IMR-90 (cell line): ENCODE results near the gene PIGBOS1. TPM values are rescaled to one million over a fixed set of nuclear protein-coding genes. Genes with fewer than 3 reads are reported as not detected.

Source experiments
- ATAC-seq: fragments of 200-7000 bp; cut with Tn5 transposase; 2 replicates; pipeline ENCODE4 v1.9.1; 2020; ENCODE audit warnings: low read depth, mild to moderate bottlenecking, moderate library complexity
- BruUV-seq: library from RNA; stranded (reverse); fragments of 400-500 nt; replicated peaks from 2 replicates; lab custom pipeline; 2021; lab: Mats Ljungman, UMichigan
- CTCF ChIA-PET: fragments of 300-600 bp; formaldehyde crosslinking; extraction: SDS; loops from one replicate; lab custom pipeline; 2021; ENCODE audit warnings: antibody characterized with exemption; lab: Yijun Ruan, JAX
- POLR2A ChIA-PET: fragments of 300-600 bp; sonication (Branson Sonifier 250); formaldehyde crosslinking; loops from one replicate; lab custom pipeline; 2022; ENCODE audit warnings: antibody characterized with exemption; ENCODE audit not compliant: unreplicated experiment; lab: Charles Lee
- DNase-seq: peaks from one replicate; pipeline ENCODE4 v3.0.0; 2013
- H2AFZ ChIP-seq: replicated peaks from 2 replicates; pipeline ENCODE3; 2013; ENCODE audit warnings: low read length, mild to moderate bottlenecking; ENCODE audit not compliant: poor library complexity
- H2AK5ac ChIP-seq: 2 replicates; pipeline ENCODE4 v1.6.1; 2013; ENCODE audit warnings: low read depth, low read length, inconsistent platforms
- H2AK9ac ChIP-seq: replicated peaks from 2 replicates; pipeline ENCODE3; 2013; ENCODE audit warnings: mild to moderate bottlenecking, low read depth, low read length, moderate library complexity; ENCODE audit not compliant: poor library complexity
- H2BK120ac ChIP-seq: 2 replicates; pipeline ENCODE4 v1.6.1; 2013; ENCODE audit warnings: low read depth, low read length, inconsistent platforms
- H2BK15ac ChIP-seq: 3 replicates; pipeline ENCODE4 v1.6.1; 2013; ENCODE audit warnings: low read depth, low read length, inconsistent platforms
- H2BK20ac ChIP-seq: 2 replicates; pipeline ENCODE4 v1.6.1; 2013; ENCODE audit warnings: low read depth, mild to moderate bottlenecking, inconsistent platforms, low read length, moderate library complexity
- H2BK5ac ChIP-seq: 2 replicates; pipeline ENCODE4 v1.6.1; 2013; ENCODE audit warnings: mild to moderate bottlenecking, low read depth, low read length, inconsistent platforms; ENCODE audit not compliant: poor library complexity, severe bottlenecking
- H3K14ac ChIP-seq: replicated peaks from 2 replicates; pipeline ENCODE4 v1.6.1; 2013; ENCODE audit warnings: low read depth, low read length, inconsistent platforms
- H3K18ac ChIP-seq: 2 replicates; pipeline ENCODE4 v1.6.1; 2013; ENCODE audit warnings: low read depth, low read length, control low read depth
- H3K23ac ChIP-seq: 2 replicates; pipeline ENCODE4 v1.6.1; 2013; ENCODE audit warnings: low read depth, low read length, inconsistent platforms
- H3K27ac ChIP-seq: 2 replicates; pipeline ENCODE4 v1.5.1; 2013; ENCODE audit warnings: mild to moderate bottlenecking, control low read depth, low read length; ENCODE audit not compliant: insufficient read depth
- H3K27me3 ChIP-seq: 2 replicates; pipeline ENCODE4 v1.6.1; 2013; ENCODE audit warnings: low read length; ENCODE audit not compliant: control insufficient read depth, insufficient read depth
- H3K36me3 ChIP-seq: 2 replicates; pipeline ENCODE4 v1.6.1; 2013; ENCODE audit warnings: low read length, mixed read lengths; ENCODE audit not compliant: control insufficient read depth, insufficient read depth
- H3K4ac ChIP-seq: 2 replicates; pipeline ENCODE4 v1.6.1; 2013; ENCODE audit warnings: low read depth, low read length, inconsistent platforms
- H3K4me1 ChIP-seq: 2 replicates; pipeline ENCODE4 v1.6.1; 2013; ENCODE audit warnings: low read length, mixed read lengths; ENCODE audit not compliant: control insufficient read depth, insufficient read depth
- H3K4me2 ChIP-seq: 2 replicates; pipeline ENCODE4 v1.6.1; 2013; ENCODE audit warnings: low read depth, mild to moderate bottlenecking, control low read depth, low read length, moderate library complexity
- H3K4me3 ChIP-seq: 2 replicates; pipeline ENCODE4 v1.5.1; 2013; ENCODE audit warnings: low read depth, mild to moderate bottlenecking, control low read depth, low read length, moderate library complexity; ENCODE audit not compliant: insufficient read depth
- H3K56ac ChIP-seq: 2 replicates; pipeline ENCODE4 v1.6.1; 2013; ENCODE audit warnings: low read length, inconsistent platforms; ENCODE audit not compliant: insufficient read depth; ENCODE audit errors: extremely low read depth
- H3K79me1 ChIP-seq, 2 experiments: 2 replicates each; pipeline ENCODE4 v1.6.1; 2013; ENCODE audit warnings: low read length in 2 of 2, inconsistent platforms in 1 of 2, low read depth in 1 of 2
- H3K9ac ChIP-seq: 2 replicates; pipeline ENCODE4 v1.6.1; 2013; ENCODE audit warnings: low read depth, low read length, control low read depth
- H3K9me1 ChIP-seq: 2 replicates; pipeline ENCODE4 v1.6.1; 2013; ENCODE audit warnings: low read length, inconsistent platforms; ENCODE audit not compliant: insufficient read depth
- H3K9me3 ChIP-seq: 2 replicates; pipeline ENCODE4 v1.6.1; 2013; ENCODE audit warnings: low read length; ENCODE audit not compliant: control insufficient read depth, insufficient read depth
- H4K20me1 ChIP-seq: 2 replicates; pipeline ENCODE4 v1.6.1; 2013; ENCODE audit warnings: low read length, inconsistent platforms; ENCODE audit not compliant: insufficient read depth
- H4K5ac ChIP-seq: 2 replicates; pipeline ENCODE4 v1.6.1; 2013; ENCODE audit warnings: mild to moderate bottlenecking, low read depth, low read length, control low read depth
- H4K8ac ChIP-seq, 2 experiments: 2 replicates each; pipeline ENCODE4 v1.6.1; 2013; ENCODE audit warnings: low read depth in 2 of 2, low read length in 2 of 2, control low read depth in 1 of 2, inconsistent platforms in 1 of 2
- H4K91ac ChIP-seq: 2 replicates; pipeline ENCODE4 v1.6.1; 2013; ENCODE audit warnings: low read depth, low read length, inconsistent platforms; ENCODE audit not compliant: insufficient read depth
- BHLHE40 ChIP-seq: fragments of 150-350 bp; IDR thresholded peaks from 2 replicates; pipeline ENCODE4 v1.6.1; 2016; ENCODE audit warnings: mild to moderate bottlenecking, low read depth, low read length
- CEBPB ChIP-seq: IDR thresholded peaks from 2 replicates; pipeline ENCODE4 v1.6.1; 2012; ENCODE audit warnings: low read depth, low read length, improper control_type of control experiment
- CHD1 ChIP-seq: IDR thresholded peaks from 2 replicates; pipeline ENCODE4 v1.6.1; 2012; ENCODE audit warnings: low read depth, low read length, improper control_type of control experiment
- FOS ChIP-seq: fragments of 150-350 bp; IDR thresholded peaks from 2 replicates; pipeline ENCODE4 v1.6.1; 2016; ENCODE audit warnings: low read depth, low read length
- MAFK ChIP-seq: IDR thresholded peaks from 2 replicates; pipeline ENCODE4 v1.6.1; 2012; ENCODE audit warnings: low read depth, low read length, improper control_type of control experiment
- MAZ ChIP-seq: IDR thresholded peaks from 2 replicates; pipeline ENCODE4 v1.6.1; 2012; ENCODE audit warnings: low read depth, mild to moderate bottlenecking, low read length, improper control_type of control experiment, moderate library complexity, borderline replicate concordance
- MXI1 ChIP-seq: IDR thresholded peaks from 2 replicates; pipeline ENCODE4 v1.6.1; 2012; ENCODE audit warnings: low read depth, mild to moderate bottlenecking, low read length, moderate library complexity, borderline replicate concordance
- NFE2L2 ChIP-seq: fragments of 150-350 bp; IDR thresholded peaks from 2 replicates; pipeline ENCODE4 v1.6.1; 2016; ENCODE audit warnings: low read depth, mild to moderate bottlenecking, low read length
- POLR2A ChIP-seq: IDR thresholded peaks from 2 replicates; pipeline ENCODE4 v1.6.1; 2012; ENCODE audit warnings: mild to moderate bottlenecking, low read depth, low read length
- RAD21 ChIP-seq: IDR thresholded peaks from 2 replicates; pipeline ENCODE4 v1.6.1; 2012; ENCODE audit warnings: low read length, improper control_type of control experiment
- RCOR1 ChIP-seq: IDR thresholded peaks from 2 replicates; pipeline ENCODE4 v1.6.1; 2012; ENCODE audit warnings: mild to moderate bottlenecking, low read length, improper control_type of control experiment; ENCODE audit not compliant: insufficient replicate concordance
- RFX5 ChIP-seq: IDR thresholded peaks from 2 replicates; pipeline ENCODE4 v1.8.0; 2012; ENCODE audit warnings: low read depth, mild to moderate bottlenecking, low read length, moderate library complexity
- SMC3 ChIP-seq: fragments of 150-350 bp; IDR thresholded peaks from 2 replicates; pipeline ENCODE4 v1.6.1; 2016; ENCODE audit warnings: low read depth, mild to moderate bottlenecking, antibody characterized with exemption, low read length, moderate library complexity
- USF2 ChIP-seq: fragments of 150-350 bp; IDR thresholded peaks from 2 replicates; pipeline ENCODE4 v1.6.1; 2017; ENCODE audit warnings: mild to moderate bottlenecking, antibody characterized with exemption, low read length, low read depth
- WGBS, 2 experiments: methylation state at CpG; one replicate each; pipeline versions ENCODE4 v1.1.5 to v1.1.7; 2013; ENCODE audit warnings: missing lambda C conversion rate in 2 of 2; ENCODE audit not compliant: insufficient read length in 1 of 2; ENCODE audit errors: extremely low coverage in 2 of 2; 5-methylcytosine and 5-hydroxymethylcytosine counted together
- dilution Hi-C: fragments of 300-500 bp; cut with HindIII; formaldehyde crosslinking; loops from one replicate; pipeline ENCODE4 v1.14.3; 2018; ENCODE audit warnings: low sequenced_read_pairs; ENCODE audit not compliant: unreplicated experiment
- in situ Hi-C: fragments of 300-500 bp; cut with MboI; formaldehyde crosslinking; loops from 3 replicates; pipeline ENCODE4 v1.14.3; 2019; ENCODE audit warnings: low sequenced_read_pairs, inconsistent platforms, mixed read lengths
- intact Hi-C: fragments of 100-400 bp; cut with micrococcal nuclease; formaldehyde crosslinking; loops from 2 replicates; pipeline ENCODE4 v1.10.0; 2022
- polyA plus RNA-seq, 3 experiments: library from polyadenylated mRNA; depleted of rRNA; stranded (reverse); fragments of >200 nt; gene quantifications; 2 replicates each; pipeline ENCODE4 v1.2.3, GENCODE V29; 2012; ENCODE audit warnings: low replicate concordance in 1 of 3
- total RNA-seq: library from RNA; depleted of rRNA; stranded (reverse); fragments of >200 nt; gene quantifications from 2 replicates; pipeline ENCODE4 v1.2.3, GENCODE V29; 2012
- TF ChIP-seq, protein P1 (sequence below): fragments of 150-350 bp; IDR thresholded peaks from 2 replicates; pipeline ENCODE4 v1.6.1; 2016; ENCODE audit warnings: low read depth, mild to moderate bottlenecking, low read length, moderate library complexity, borderline replicate concordance
- TF ChIP-seq, protein P2 (sequence below): conservative IDR thresholded peaks from 2 replicates; pipeline ENCODE4 v1.5.1; 2012; ENCODE audit warnings: mild to moderate bottlenecking, low read depth, low read length, improper control_type of control experiment

The PIGBOS1 gene
- total and polyA plus RNA-seq, 2 of the 4 experiments (the other 2 are of a cell fraction), result 11.7 to 12.7 TPM

- Histone ChIP-seq H2BK5ac (no peak overlapping the region), H3K9me1 (peaks cover 15% of the 10 kb centered on the region), H2AK9ac (peak overlapping the region; percentile 52), H3K18ac (no peak overlapping the region), H3K9me3 (no peaks in the 10 kb centered on the region), H3K27me3 (no peaks in the 10 kb centered on the region), H3K56ac (no peak overlapping the region), H2BK120ac (no peak overlapping the region; the same call in 1 of the 2 replicates), H3K27ac (no peak overlapping the region), H3K79me1 (peaks cover 10 to 36% of the 10 kb centered on the region in 2 experiments), H3K23ac (peak overlapping the region; percentile 42; the same call in 1 of the 2 replicates), H4K5ac (no peak overlapping the region), H2AFZ (no peak overlapping the region), H3K4me1 (peaks cover 10% of the 10 kb centered on the region), H3K4me3 (no peak overlapping the region), H3K36me3 (no peaks in the 10 kb centered on the region), H4K8ac (no peak overlapping the region), H4K20me1 (peaks cover 13% of the 10 kb centered on the region; the same call in 1 of the 2 replicates), H3K4me2 (no peak overlapping the region), H2BK15ac (peak overlapping the region; percentile 52; the same call in 2 of the 3 replicates), H2AK5ac (peak overlapping the region; percentile 87), H3K4ac (0 out of 2 replicates have a peak overlapping the region, but pooled peaks have one; percentile 22), H2BK20ac (no peak overlapping the region; the same call in 1 of the 2 replicates), H3K9ac (no peak overlapping the region), H3K14ac (peak overlapping the region; percentile 68; the same call in 1 of the 2 replicates), H4K91ac (no peak overlapping the region)
- intact Hi-C loops, result no loop called here
- TF ChIP-seq RFX5, result no peak
- TF ChIP-seq, protein P1, sequence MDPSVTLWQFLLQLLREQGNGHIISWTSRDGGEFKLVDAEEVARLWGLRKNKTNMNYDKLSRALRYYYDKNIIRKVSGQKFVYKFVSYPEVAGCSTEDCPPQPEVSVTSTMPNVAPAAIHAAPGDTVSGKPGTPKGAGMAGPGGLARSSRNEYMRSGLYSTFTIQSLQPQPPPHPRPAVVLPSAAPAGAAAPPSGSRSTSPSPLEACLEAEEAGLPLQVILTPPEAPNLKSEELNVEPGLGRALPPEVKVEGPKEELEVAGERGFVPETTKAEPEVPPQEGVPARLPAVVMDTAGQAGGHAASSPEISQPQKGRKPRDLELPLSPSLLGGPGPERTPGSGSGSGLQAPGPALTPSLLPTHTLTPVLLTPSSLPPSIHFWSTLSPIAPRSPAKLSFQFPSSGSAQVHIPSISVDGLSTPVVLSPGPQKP, result no peak
- no peak for TF ChIP-seq CEBPB
- TF ChIP-seq FOS, result no peak
- no peak for TF ChIP-seq MXI1
- TF ChIP-seq POLR2A, result no peak
- no peak for TF ChIP-seq BHLHE40
- no peak for TF ChIP-seq USF2
- TF ChIP-seq MAFK, result no peak
- TF ChIP-seq MAZ, result no peak
- TF ChIP-seq, protein P2, sequence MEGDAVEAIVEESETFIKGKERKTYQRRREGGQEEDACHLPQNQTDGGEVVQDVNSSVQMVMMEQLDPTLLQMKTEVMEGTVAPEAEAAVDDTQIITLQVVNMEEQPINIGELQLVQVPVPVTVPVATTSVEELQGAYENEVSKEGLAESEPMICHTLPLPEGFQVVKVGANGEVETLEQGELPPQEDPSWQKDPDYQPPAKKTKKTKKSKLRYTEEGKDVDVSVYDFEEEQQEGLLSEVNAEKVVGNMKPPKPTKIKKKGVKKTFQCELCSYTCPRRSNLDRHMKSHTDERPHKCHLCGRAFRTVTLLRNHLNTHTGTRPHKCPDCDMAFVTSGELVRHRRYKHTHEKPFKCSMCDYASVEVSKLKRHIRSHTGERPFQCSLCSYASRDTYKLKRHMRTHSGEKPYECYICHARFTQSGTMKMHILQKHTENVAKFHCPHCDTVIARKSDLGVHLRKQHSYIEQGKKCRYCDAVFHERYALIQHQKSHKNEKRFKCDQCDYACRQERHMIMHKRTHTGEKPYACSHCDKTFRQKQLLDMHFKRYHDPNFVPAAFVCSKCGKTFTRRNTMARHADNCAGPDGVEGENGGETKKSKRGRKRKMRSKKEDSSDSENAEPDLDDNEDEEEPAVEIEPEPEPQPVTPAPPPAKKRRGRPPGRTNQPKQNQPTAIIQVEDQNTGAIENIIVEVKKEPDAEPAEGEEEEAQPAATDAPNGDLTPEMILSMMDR, result no peak
- no peak for TF ChIP-seq SMC3
- no peak for TF ChIP-seq NFE2L2
- no peak for TF ChIP-seq RCOR1
- no peak for TF ChIP-seq CHD1
- no peak for TF ChIP-seq RAD21
- dilution Hi-C loops, result no loop called here
- ATAC-seq (no peak), DNase-seq (no peak)
- no TSS peak for BruUV-seq
- CTCF ChIA-PET, result interaction anchor here (0.6 kb wide), 1 partner anchor 1349 kb away, joined by 4 read pairs; no protein-coding TSS in a partner anchor
- POLR2A ChIA-PET, result no interaction called here
- in situ Hi-C loops, result no loop called here
- WGBS, 2 experiments, result no CpG with 5 or more reads among the region's 2 CpGs
Measured at GRCh38 chr15:55277715-55278114, 41.2 kb downstream of the PIGBOS1 start.
